ENCODE results near the gene PLOD3. TPM values are rescaled to one million over a fixed set of nuclear protein-coding genes. Genes with fewer than 3 reads are reported as not detected.

PLOD3 gene
- polyA plus RNA-seq, 1 donor = 52.4 TPM

DNA sequence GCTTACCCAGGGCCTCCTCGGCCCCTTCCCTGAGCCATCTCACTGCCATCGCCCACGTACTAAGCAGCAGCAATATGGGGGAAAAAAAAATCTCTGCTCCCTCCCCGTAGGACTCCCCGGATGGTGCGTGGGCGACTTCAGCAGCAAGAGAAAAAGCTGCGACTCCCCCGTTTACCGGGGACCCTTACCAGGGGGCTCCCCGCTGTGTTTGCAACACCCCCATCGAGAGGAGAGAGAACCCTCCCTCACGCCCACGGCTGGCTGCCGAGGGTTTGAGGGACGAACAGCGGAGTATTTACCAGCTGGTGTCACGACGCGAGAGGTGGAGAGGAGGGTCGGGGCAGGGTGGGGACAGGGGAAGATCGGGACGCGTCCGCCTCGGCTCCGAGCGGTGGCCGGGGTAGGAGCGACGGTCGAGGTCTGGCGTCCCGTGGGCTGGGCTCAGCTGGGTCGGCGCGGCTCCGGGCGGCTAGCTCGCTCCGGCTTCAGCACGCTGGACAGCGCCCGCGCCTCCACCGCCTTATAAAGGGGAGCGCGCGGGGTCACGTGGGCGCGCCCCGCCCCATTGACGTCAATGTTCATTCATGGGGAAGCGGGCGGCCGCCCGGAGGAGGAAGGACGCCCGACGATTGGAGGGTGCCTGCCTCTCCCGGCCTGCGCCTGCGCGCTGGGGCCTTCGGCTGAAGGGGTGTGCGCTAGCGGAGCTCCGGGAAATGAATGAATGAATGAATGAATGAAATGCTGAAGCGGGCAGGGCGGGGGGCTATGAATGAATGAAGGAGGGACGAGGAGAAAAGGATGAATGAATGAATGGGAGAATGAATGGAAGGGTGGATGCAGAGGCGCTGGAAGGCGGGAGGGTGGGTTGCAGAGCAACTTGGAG, 52.1 kb downstream of the PLOD3 start, which contains the start of gene VGF:
Gene VGF (minus strand): TSS at position 495 of the 883 bp plus-strand sequence. CDS start 726 bp downstream, outside the sequence.
- 0% methylated on average over 6 of the region's 74 CpGs for WGBS (ENCODE audit: insufficient coverage, low lambda C conversion rate)
- Histone ChIP-seq H3K9me3 (ENCODE audit: control insufficient read depth, low read depth, low read length) (peaks cover 16% of the 10 kb centered on the region), H3K4me1 (ENCODE audit: control insufficient read depth, insufficient read depth, low read length) (peaks cover 41% of the 10 kb centered on the region), H3K27me3 (ENCODE audit: control insufficient read depth, insufficient read depth, low read length) (peaks cover 79% of the 10 kb centered on the region), H3K36me3 (ENCODE audit: control insufficient read depth, insufficient read depth, low read length) (peaks cover 1% of the 10 kb centered on the region), H3K27ac (ENCODE audit: low read length) (no peak within 1 kb of the TSS), H3K4me3 (ENCODE audit: low read length) (peak within 1 kb of the TSS; percentile 2)
- DNase-seq = peak; percentile 94 to 95

DNA sequence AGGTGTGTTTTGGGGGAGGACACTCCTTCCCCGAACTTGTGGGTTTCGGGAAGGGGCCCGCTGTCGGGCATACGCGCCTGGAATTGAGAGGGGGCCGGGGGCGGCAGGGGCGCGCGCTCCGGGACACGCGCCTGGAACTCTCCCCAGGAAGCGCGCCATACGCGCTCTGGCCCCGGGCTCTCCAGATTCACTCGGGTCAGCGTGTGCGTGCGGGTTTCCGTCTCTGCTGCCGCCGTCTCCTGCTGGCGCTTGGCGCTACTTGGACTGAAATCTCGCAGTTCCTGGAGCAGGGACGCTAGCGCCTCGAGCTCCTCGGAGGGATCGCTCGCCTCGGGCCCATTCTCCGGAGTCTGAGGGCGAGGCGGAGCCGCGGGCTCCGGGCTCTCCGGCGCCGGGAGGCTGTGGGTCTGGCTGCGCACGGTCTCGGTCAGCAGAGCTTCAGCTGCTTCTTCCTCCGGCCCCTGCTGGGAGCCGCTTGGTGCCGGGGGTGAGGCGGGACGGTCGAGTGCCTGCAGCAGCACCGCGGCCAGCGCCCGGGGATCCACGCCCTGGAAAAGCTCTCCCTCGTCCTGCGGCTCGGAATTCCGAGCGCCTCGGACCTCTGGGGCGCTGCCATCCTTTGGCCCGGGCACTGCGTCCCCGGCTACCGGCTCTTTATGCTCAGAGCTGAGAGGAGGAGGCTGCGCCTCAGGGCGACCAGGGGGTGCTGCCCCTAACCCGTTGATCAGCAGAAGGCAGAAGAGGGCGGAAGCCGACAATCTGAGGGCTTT, 53.1 kb downstream of the PLOD3 start:
- Histone ChIP-seq H3K27ac (ENCODE audit: low read length) (no peak overlapping the region), H3K9me3 (ENCODE audit: control insufficient read depth, low read depth, low read length) (peaks cover 12% of the 10 kb centered on the region), H3K27me3 (ENCODE audit: control insufficient read depth, insufficient read depth, low read length) (peaks cover 68% of the 10 kb centered on the region), H3K4me3 (ENCODE audit: low read length) (no peak overlapping the region), H3K4me1 (ENCODE audit: control insufficient read depth, insufficient read depth, low read length) (peaks cover 32% of the 10 kb centered on the region), H3K36me3 (ENCODE audit: control insufficient read depth, insufficient read depth, low read length) (peaks cover 12% of the 10 kb centered on the region)
- peak in 1 of 2 donors; percentile 38 for DNase-seq
- no CpG with 5 or more reads among the region's 75 CpGs for WGBS (ENCODE audit: insufficient coverage, low lambda C conversion rate)

GRCh38 chr7:101163279-101164070, 53.9 kb downstream of the PLOD3 start:
- peak overlapping the region; percentile 21 for H3K4me3 ChIP-seq (ENCODE audit: low read length)
- no CpG with 5 or more reads among the region's 92 CpGs for WGBS (ENCODE audit: insufficient coverage, low lambda C conversion rate)
- peaks cover 12% of the 10 kb centered on the region for H3K9me3 ChIP-seq (ENCODE audit: control insufficient read depth, low read depth, low read length)
- H3K4me1 ChIP-seq (ENCODE audit: control insufficient read depth, insufficient read depth, low read length) = peaks cover 31% of the 10 kb centered on the region
- DNase-seq = peak in 1 of 2 donors; percentile 28
- H3K36me3 ChIP-seq (ENCODE audit: control insufficient read depth, insufficient read depth, low read length) = peaks cover 19% of the 10 kb centered on the region
- peaks cover 61% of the 10 kb centered on the region for H3K27me3 ChIP-seq (ENCODE audit: control insufficient read depth, insufficient read depth, low read length)
- H3K27ac ChIP-seq (ENCODE audit: low read length) = no peak overlapping the region

- peak in 1 of 2 donors; percentile 74 for DNase-seq
- Histone ChIP-seq H3K4me1 (ENCODE audit: control insufficient read depth, insufficient read depth, low read length) (peaks cover 31% of the 10 kb centered on the region), H3K9me3 (ENCODE audit: control insufficient read depth, low read depth, low read length) (peaks cover 12% of the 10 kb centered on the region), H3K27me3 (ENCODE audit: control insufficient read depth, insufficient read depth, low read length) (peaks cover 53% of the 10 kb centered on the region), H3K4me3 (ENCODE audit: low read length) (no peak overlapping the region), H3K27ac (ENCODE audit: low read length) (no peak overlapping the region), H3K36me3 (ENCODE audit: control insufficient read depth, insufficient read depth, low read length) (peaks cover 25% of the 10 kb centered on the region)
- WGBS (ENCODE audit: insufficient coverage, low lambda C conversion rate) = no CpG with 5 or more reads among the region's 74 CpGs
Measured at GRCh38 chr7:101162551-101163278, 54.7 kb downstream of the PLOD3 start.

DNA sequence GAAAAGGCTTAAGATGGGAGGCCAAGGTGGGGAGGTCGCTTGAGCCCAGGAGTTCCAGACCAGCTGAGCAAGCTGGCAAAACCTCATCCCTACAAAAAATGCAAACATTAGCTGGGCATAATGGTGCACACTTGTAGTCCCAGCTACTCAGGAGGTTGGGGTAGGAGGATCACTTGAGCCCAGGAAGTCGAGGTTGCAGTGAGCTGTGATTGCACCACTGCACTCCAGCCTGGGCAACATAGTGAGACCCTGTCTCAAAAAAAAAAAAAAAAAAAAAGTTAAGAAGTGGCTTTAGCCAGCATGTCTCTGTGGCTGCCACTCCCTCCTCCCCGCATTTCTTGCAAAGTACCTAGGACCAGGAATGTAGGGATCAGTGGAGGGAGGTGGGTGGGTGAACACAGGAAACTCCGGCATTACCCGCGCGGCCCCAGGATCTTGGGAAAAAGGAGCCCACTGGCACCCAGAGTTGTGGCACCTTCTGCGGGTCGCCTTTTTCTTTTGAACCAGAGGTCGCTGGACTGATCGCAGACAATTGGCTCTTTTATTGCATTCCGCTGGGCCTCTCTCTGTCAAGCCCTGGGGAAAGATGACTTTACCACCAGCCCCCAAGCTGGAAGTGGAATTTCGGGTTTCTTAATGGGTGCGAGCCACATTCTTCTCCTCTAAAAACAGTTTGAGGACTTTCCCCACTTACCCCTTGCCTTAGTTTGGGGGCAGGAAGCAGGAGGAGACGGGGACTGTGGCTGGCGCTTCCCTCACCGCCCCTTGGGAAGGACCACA, 55.5 kb downstream of the PLOD3 start:
- H3K27ac ChIP-seq (ENCODE audit: low read length) = no peak overlapping the region
- peak in 1 of 2 donors; percentile 1 for DNase-seq
- no peak overlapping the region for H3K4me3 ChIP-seq (ENCODE audit: low read length)
- peaks cover 45% of the 10 kb centered on the region for H3K27me3 ChIP-seq (ENCODE audit: control insufficient read depth, insufficient read depth, low read length)
- H3K4me1 ChIP-seq (ENCODE audit: control insufficient read depth, insufficient read depth, low read length) = peaks cover 31% of the 10 kb centered on the region
- peaks cover 12% of the 10 kb centered on the region for H3K9me3 ChIP-seq (ENCODE audit: control insufficient read depth, low read depth, low read length)
- peaks cover 33% of the 10 kb centered on the region for H3K36me3 ChIP-seq (ENCODE audit: control insufficient read depth, insufficient read depth, low read length)
- no CpG with 5 or more reads among the region's 17 CpGs for WGBS (ENCODE audit: insufficient coverage, low lambda C conversion rate)

GRCh38 chr7:101160910-101161309, 56.5 kb downstream of the PLOD3 start:
- Histone ChIP-seq H3K27ac (ENCODE audit: low read length) (no peak overlapping the region), H3K4me3 (ENCODE audit: low read length) (no peak overlapping the region), H3K36me3 (ENCODE audit: control insufficient read depth, insufficient read depth, low read length) (peaks cover 33% of the 10 kb centered on the region), H3K4me1 (ENCODE audit: control insufficient read depth, insufficient read depth, low read length) (peaks cover 28% of the 10 kb centered on the region), H3K9me3 (ENCODE audit: control insufficient read depth, low read depth, low read length) (peaks cover 10% of the 10 kb centered on the region), H3K27me3 (ENCODE audit: control insufficient read depth, insufficient read depth, low read length) (peaks cover 35% of the 10 kb centered on the region)
- peak in 1 of 2 donors; percentile 2 for DNase-seq

DNA sequence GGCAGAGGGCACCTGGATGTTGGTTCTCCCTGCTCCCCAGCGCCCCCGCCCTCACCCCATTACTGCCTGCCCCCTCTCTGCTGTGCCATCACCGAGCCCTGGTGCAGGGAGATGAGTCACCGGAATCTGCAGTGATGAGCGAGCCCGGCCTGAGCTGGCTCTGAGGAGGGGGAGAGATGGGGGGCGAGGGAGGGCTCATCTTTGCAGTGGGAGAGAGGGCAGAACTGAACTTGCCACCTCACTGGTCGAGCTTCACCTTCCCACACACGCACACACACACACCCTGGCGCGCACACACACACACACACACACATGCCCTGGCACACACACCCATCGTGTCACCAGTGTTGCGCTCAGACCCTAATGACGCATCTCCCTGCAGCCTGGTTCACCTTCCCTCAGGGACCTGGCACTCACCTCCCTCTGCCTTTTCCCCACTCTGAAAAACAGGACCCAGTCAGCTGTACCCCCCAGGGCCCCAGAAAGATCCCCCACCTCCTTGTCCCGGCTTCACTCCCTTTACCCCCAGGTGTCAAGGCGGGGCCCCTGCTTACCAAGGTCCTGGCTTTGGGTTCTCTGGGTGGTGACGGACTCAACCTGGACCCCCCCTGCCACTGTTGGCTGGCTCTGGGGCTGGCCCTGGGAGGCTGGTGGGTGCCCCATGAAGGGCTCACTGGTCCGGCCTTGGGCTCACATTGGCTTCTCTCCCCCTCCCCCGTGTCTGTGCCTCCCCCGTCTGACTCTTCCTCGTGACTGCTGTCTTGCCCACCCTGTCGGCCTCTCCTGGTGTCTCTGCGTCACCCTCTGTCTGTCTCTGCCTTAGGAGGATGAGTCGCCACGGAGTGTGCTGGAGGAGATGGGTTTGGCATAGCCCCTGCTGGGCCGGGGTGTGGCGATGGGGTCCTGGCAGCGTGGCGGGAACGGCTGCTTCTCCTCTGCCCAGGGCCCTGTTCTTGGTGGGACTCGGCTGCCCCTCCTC, 57.4 kb downstream of the PLOD3 start:
- DNase-seq = no peak
- peaks cover 33% of the 10 kb centered on the region for H3K36me3 ChIP-seq (ENCODE audit: control insufficient read depth, insufficient read depth, low read length)
- no peak overlapping the region for H3K27ac ChIP-seq (ENCODE audit: low read length)
- no CpG with 5 or more reads among the region's 31 CpGs for WGBS (ENCODE audit: insufficient coverage, low lambda C conversion rate)
- H3K9me3 ChIP-seq (ENCODE audit: control insufficient read depth, low read depth, low read length) = peaks cover 6% of the 10 kb centered on the region
- peaks cover 28% of the 10 kb centered on the region for H3K4me1 ChIP-seq (ENCODE audit: control insufficient read depth, insufficient read depth, low read length)
- peaks cover 26% of the 10 kb centered on the region for H3K27me3 ChIP-seq (ENCODE audit: control insufficient read depth, insufficient read depth, low read length)
- no peak overlapping the region for H3K4me3 ChIP-seq (ENCODE audit: low read length)

GRCh38 chr7:101156866-101157589, 60.4 kb downstream of the PLOD3 start:
- peaks cover 3% of the 10 kb centered on the region for H3K27me3 ChIP-seq (ENCODE audit: control insufficient read depth, insufficient read depth, low read length)
- no peak overlapping the region for H3K4me3 ChIP-seq (ENCODE audit: low read length)
- H3K36me3 ChIP-seq (ENCODE audit: control insufficient read depth, insufficient read depth, low read length) = peaks cover 33% of the 10 kb centered on the region
- H3K9me3 ChIP-seq (ENCODE audit: control insufficient read depth, low read depth, low read length) = no peaks in the 10 kb centered on the region
- WGBS (ENCODE audit: insufficient coverage, low lambda C conversion rate) = 40% methylated on average over 2 of the region's 14 CpGs
- peaks cover 12% of the 10 kb centered on the region for H3K4me1 ChIP-seq (ENCODE audit: control insufficient read depth, insufficient read depth, low read length)
- no peak overlapping the region for H3K27ac ChIP-seq (ENCODE audit: low read length)
- peak in 1 of 2 donors; percentile 38 for DNase-seq
